HepG2 (cell line): ENCODE results near the gene ABCC1. TPM values are rescaled to one million over a fixed set of nuclear protein-coding genes. Genes with fewer than 3 reads are reported as not detected.

Experiments used
- ATAC-seq: fragments of 200-7000 bp; cut with Tn5 transposase; 3 replicates; pipeline ENCODE4 v1.9.1; 2020; ENCODE audit warnings: mild to moderate bottlenecking, moderate library complexity
- BruUV-seq: library from RNA; stranded (reverse); fragments of 400-500 nt; replicated peaks from 2 replicates; lab custom pipeline; 2021; lab: Mats Ljungman, UMichigan
- CTCF ChIA-PET: fragments of 300-600 bp; formaldehyde crosslinking; extraction: SDS; loops from one replicate; lab custom pipeline; 2021; ENCODE audit warnings: low total read pairs, inconsistent platforms, low intra/inter-chr PET ratio; lab: Yijun Ruan, JAX
- POLR2A ChIA-PET: fragments of 350-600 bp; sonication (Branson Sonifier 250); formaldehyde crosslinking; loops from one replicate; lab custom pipeline; 2020; ENCODE audit warnings: antibody characterized with exemption, inconsistent platforms; lab: Yijun Ruan, JAX
- DNase-seq: peaks from one replicate; pipeline ENCODE4 v3.0.0-alpha.2; 2015; ENCODE audit warnings: low spot score
- FAIRE-seq: peaks from 3 replicates; lab custom pipeline; 2011; peaks lifted over from hg19 to GRCh38; lab: Jason Lieb, UNC
- H2AFZ ChIP-seq: one replicate; pipeline ENCODE4 v1.6.1; 2011; ENCODE audit warnings: low read length, inconsistent platforms
- H3K27ac ChIP-seq: fragments of 300-600 bp; 3 replicates; pipeline ENCODE4 v1.8.0; 2011; ENCODE audit warnings: mixed run types, mild to moderate bottlenecking, mixed read lengths, low read length, inconsistent platforms; ENCODE audit not compliant: insufficient read depth; ENCODE audit errors: extremely low read length
- H3K27me3 ChIP-seq, 2 experiments: fragments of 200-600 bp in 1 of 2; 2 replicates in 1 of 2; 3 replicates in 1 of 2; pipeline versions ENCODE4 v1.6.0 to v1.8.0; 2011; ENCODE audit warnings: low read length in 2 of 2, mild to moderate bottlenecking in 2 of 2, moderate library complexity in 2 of 2, inconsistent platforms in 1 of 2; ENCODE audit not compliant: insufficient read depth in 2 of 2, control insufficient read depth in 1 of 2
- H3K36me3 ChIP-seq, 2 experiments: fragments of 200-600 bp in 1 of 2; replicated peaks in 1 of 2; 2 replicates in 1 of 2; 3 replicates in 1 of 2; pipeline versions ENCODE4 v1.5.1 to v1.8.0; 2011; ENCODE audit warnings: low read length in 2 of 2, inconsistent platforms in 1 of 2; ENCODE audit not compliant: insufficient read depth in 2 of 2, control insufficient read depth in 1 of 2
- H3K4me1 ChIP-seq: 2 replicates; pipeline ENCODE4 v1.5.1; 2012; ENCODE audit warnings: low read length, inconsistent platforms; ENCODE audit not compliant: insufficient read depth
- H3K4me2 ChIP-seq: 2 replicates; pipeline ENCODE4 v1.6.0; 2011; ENCODE audit warnings: low read depth, low read length, inconsistent platforms
- H3K4me3 ChIP-seq, 3 experiments: fragments of 200-600 bp in 1 of 3; sonication (generic), shearing (Covaris generic) in 1 of 3; replicated peaks in 1 of 3; 2 replicates each; pipeline ENCODE4 v1.5.1; 2011 to 2016; ENCODE audit warnings: low read length in 3 of 3, inconsistent platforms in 2 of 3, low read depth in 2 of 3, mild to moderate bottlenecking in 2 of 3, control low read depth in 1 of 3, mixed read lengths in 1 of 3; ENCODE audit not compliant: insufficient read depth in 1 of 3
- H3K79me2 ChIP-seq: one replicate; pipeline ENCODE4 v1.6.1; 2011; ENCODE audit warnings: low read length, inconsistent platforms; ENCODE audit not compliant: insufficient read depth
- H3K9ac ChIP-seq: 2 replicates; pipeline ENCODE4 v1.6.0; 2011; ENCODE audit warnings: mild to moderate bottlenecking, low read depth, low read length, inconsistent platforms; ENCODE audit not compliant: insufficient read depth
- H3K9me3 ChIP-seq: 2 replicates; pipeline ENCODE4 v1.5.1; 2012; ENCODE audit warnings: mild to moderate bottlenecking, low read length
- H4K20me1 ChIP-seq: 2 replicates; pipeline ENCODE4 v1.6.0; 2011; ENCODE audit warnings: inconsistent platforms, mild to moderate bottlenecking, low read length, moderate library complexity; ENCODE audit not compliant: insufficient read depth
- AHR ChIP-seq: IDR thresholded peaks from 2 replicates; pipeline ENCODE4 v1.6.1; 2018; ENCODE audit warnings: missing genetic modification reagents, missing compliant biosample characterization
- CSRNP2 ChIP-seq: sonication (generic); formaldehyde crosslinking; conservative IDR thresholded peaks from 2 replicates; pipeline ENCODE4 v1.8.0; 2022; ENCODE audit warnings: low read depth, missing genetic modification reagents
- FOXP4 ChIP-seq: sonication (generic); formaldehyde crosslinking; IDR thresholded peaks from 2 replicates; pipeline ENCODE4 v1.4.0; 2020; ENCODE audit warnings: missing genetic modification reagents
- HIVEP1 ChIP-seq: sonication (generic); formaldehyde crosslinking; IDR thresholded peaks from 2 replicates; pipeline ENCODE4 v1.4.0; 2020; ENCODE audit warnings: mild to moderate bottlenecking, missing genetic modification reagents
- KDM4B ChIP-seq: sonication (generic); formaldehyde crosslinking; IDR thresholded peaks from 2 replicates; pipeline ENCODE4 v1.4.0; 2020; ENCODE audit warnings: missing genetic modification reagents
- MEIS1 ChIP-seq: sonication (generic); formaldehyde crosslinking; IDR thresholded peaks from 2 replicates; pipeline ENCODE4 v1.9.0; 2021; ENCODE audit warnings: mild to moderate bottlenecking, missing genetic modification reagents, moderate library complexity, borderline replicate concordance
- MIER2 ChIP-seq: IDR thresholded peaks from 2 replicates; pipeline ENCODE4 v1.6.1; 2016; ENCODE audit warnings: missing biosample characterization, missing genetic modification reagents
- REXO4 ChIP-seq: sonication (generic); formaldehyde crosslinking; IDR thresholded peaks from 2 replicates; pipeline ENCODE4 v1.8.0; 2022; ENCODE audit warnings: missing genetic modification reagents, mild to moderate bottlenecking, borderline replicate concordance
- RXRA ChIP-seq: sonication (generic); formaldehyde crosslinking; IDR thresholded peaks from 2 replicates; pipeline ENCODE4 v1.5.1; 2020; ENCODE audit warnings: missing genetic modification reagents
- SAFB2 ChIP-seq: sonication (generic); formaldehyde crosslinking; IDR thresholded peaks from 2 replicates; pipeline ENCODE4 v1.5.1; 2020; ENCODE audit warnings: missing genetic modification reagents, low read depth, mild to moderate bottlenecking, borderline replicate concordance
- SRF ChIP-seq: IDR thresholded peaks from 2 replicates; pipeline ENCODE4 v1.6.1; 2011; ENCODE audit warnings: mild to moderate bottlenecking, low read depth, low read length, moderate library complexity
- ZBTB1 ChIP-seq: sonication (generic); formaldehyde crosslinking; IDR thresholded peaks from 2 replicates; pipeline ENCODE4 v1.4.0; 2020; ENCODE audit warnings: missing genetic modification reagents, borderline replicate concordance
- ZNF24 ChIP-seq: fragments of 450-650 bp; IDR thresholded peaks from 2 replicates; pipeline ENCODE4 v1.6.1; 2017; ENCODE audit warnings: antibody characterized with exemption, mild to moderate bottlenecking
- WGBS: methylation state at CpG from one replicate; pipeline ENCODE4 v1.1.6; 2017; ENCODE audit warnings: low lambda C conversion rate; 5-methylcytosine and 5-hydroxymethylcytosine counted together
- in situ Hi-C: cut with HindIII; loops from 2 replicates; pipeline ENCODE4 v1.10.0; 2017; ENCODE audit warnings: low pct_unique_long_range_greater_than_20kb; ENCODE audit not compliant: extremely low pct_ligation_motif_present
- intact Hi-C: fragments of 100-400 bp; cut with micrococcal nuclease; formaldehyde crosslinking; loops from one replicate; pipeline ENCODE4 v1.10.0; 2022; ENCODE audit not compliant: unreplicated experiment
- polyA plus RNA-seq, 8 experiments: library from polyadenylated mRNA; depleted of rRNA in 3 of 8; stranded (reverse) in 7 of 8; unstranded in 1 of 8; fragments of >200 nt; fragmentation: Illumina TruSeq in 4 of 8; extraction: Trizol in 4 of 8; gene quantifications; 2 replicates each; pipeline versions ENCODE4 v1.2.1 to v1.2.3, GENCODE V29; 2011 to 2016; ENCODE audit warnings: low read depth in 4 of 8, missing spikeins in 1 of 8, mixed read lengths in 1 of 8; ENCODE audit not compliant: insufficient read depth in 1 of 8
- total RNA-seq, 5 experiments: library from RNA; depleted of rRNA; stranded (reverse); fragments of >200 nt; fragmentation: Illumina TruSeq; extraction: Trizol; gene quantifications; 2 replicates each; pipeline ENCODE4 v1.2.3, GENCODE V29; 2016; ENCODE audit warnings: low read depth in 1 of 5

ABCC1 gene
- total and polyA plus RNA-seq, 2 of the 13 experiments (the other 11 are each of a cell fraction or from before 2014, with no cell fraction given) = 13.0 to 30.6 TPM

GRCh38 chr16:15976929-15977637, 27.7 kb downstream of the ABCC1 start:
- no peak for DNase-seq
- Histone ChIP-seq H2AFZ (no peak overlapping the region), H4K20me1 (peaks cover 6% of the 10 kb centered on the region; the same call in 1 of the 2 replicates), H3K4me1 (peaks cover 4% of the 10 kb centered on the region; the same call in 1 of the 2 replicates), H3K79me2 (peaks cover 59% of the 10 kb centered on the region), H3K9ac (no peak overlapping the region), H3K9me3 (peaks cover 49% of the 10 kb centered on the region), H3K27ac (no peak overlapping the region), H3K4me3 (no peak overlapping the region), H3K27me3 (no peaks in the 10 kb centered on the region), H3K36me3 (peaks cover 8 to 30% of the 10 kb centered on the region in 2 experiments; a peak in 4 of 5 replicates), H3K4me2 (no peak overlapping the region)
- intact Hi-C loops = no loop called here
- ATAC-seq = no peak; the same call in 2 of the 3 replicates
- WGBS = 94% methylated on average over 7 of the region's 7 CpGs
- CTCF ChIA-PET = no interaction called here
- POLR2A ChIA-PET = no interaction called here
- in situ Hi-C loops = no loop called here
- TF ChIP-seq ZNF24 (no peak), HIVEP1 (CRISPR knock-in tag) (no peak), RXRA (CRISPR knock-in tag) (no peak), ZBTB1 (CRISPR knock-in tag) (no peak), KDM4B (no peak), MEIS1 (CRISPR knock-in tag) (no peak), CSRNP2 (CRISPR knock-in tag) (no peak), MIER2 (CRISPR knock-in tag) (no peak), AHR (CRISPR knock-in tag) (no peak), SAFB2 (CRISPR knock-in tag) (no peak), FOXP4 (CRISPR knock-in tag) (no peak), SRF (no peak), REXO4 (CRISPR knock-in tag) (no peak)
- no peak for FAIRE-seq
- no TSS peak for BruUV-seq
